HG02610 (cell line): ENCODE data around the gene SMPDL3A.
"Not testable (repeated sequence)": the region's sequence is repeated elsewhere in the genome, so short reads cannot be mapped to it uniquely, and the experiment has no call there.

Experiments
- ATAC-seq: cut with Tn5 transposase; IDR thresholded peaks from one replicate; pipeline ENCODE4 v1.9.1; 2021; ENCODE audit warnings: mild to moderate bottlenecking, moderate library complexity; ENCODE audit not compliant: unreplicated experiment

SMPDL3A gene

GRCh38 chr6:122789182-122790027 is at the start of gene SMPDL3A:
Gene SMPDL3A (plus strand): TSS chr6:122789258. CDS start chr6:122789347, 89 bp downstream.
- ATAC-seq: peak; percentile 47

- no peak for ATAC-seq
Measured at GRCh38 chr6:122740091-122740490, 49.0 kb upstream of the SMPDL3A start.

GRCh38 chr6:122740936-122741335 is 48.1 kb upstream of the SMPDL3A start:
- no peak for ATAC-seq

- not testable (repeated sequence) for ATAC-seq
Measured at GRCh38 chr6:122744247-122744646, 44.8 kb upstream of the SMPDL3A start.

- not testable (repeated sequence) for ATAC-seq
Measured at GRCh38 chr6:122744856-122745255, 44.2 kb upstream of the SMPDL3A start.

GRCh38 chr6:122746688-122747087 is 42.4 kb upstream of the SMPDL3A start:
- ATAC-seq: no peak

- ATAC-seq: no peak
Measured at GRCh38 chr6:122747573-122747972, 41.5 kb upstream of the SMPDL3A start.

GRCh38 chr6:122748945-122749344 is 40.1 kb upstream of the SMPDL3A start:
- ATAC-seq: not testable (repeated sequence)

GRCh38 chr6:122749451-122750050 is 39.5 kb upstream of the SMPDL3A start:
- ATAC-seq: no peak

GRCh38 chr6:122751326-122751725 is 37.7 kb upstream of the SMPDL3A start:
- ATAC-seq: peak; percentile 89

- ATAC-seq: peak; percentile 30
Measured at GRCh38 chr6:122752459-122752858, 36.6 kb upstream of the SMPDL3A start.

- no peak for ATAC-seq
Measured at GRCh38 chr6:122753000-122753687, 35.9 kb upstream of the SMPDL3A start.

GRCh38 chr6:122753688-122754056 is 35.4 kb upstream of the SMPDL3A start:
- ATAC-seq: no peak

GRCh38 chr6:122754191-122754731 is 34.8 kb upstream of the SMPDL3A start:
- no peak for ATAC-seq

- ATAC-seq: no peak
Measured at GRCh38 chr6:122755901-122756300, 33.2 kb upstream of the SMPDL3A start.

- peak; percentile 100 for ATAC-seq
Measured at GRCh38 chr6:122758927-122759334, 30.1 kb upstream of the SMPDL3A start.

GRCh38 chr6:122760330-122760729 is 28.7 kb upstream of the SMPDL3A start:
- no peak for ATAC-seq

- no peak for ATAC-seq
Measured at GRCh38 chr6:122766256-122766655, 22.8 kb upstream of the SMPDL3A start.

GRCh38 chr6:122770835-122771601 is 18.0 kb upstream of the SMPDL3A start:
- ATAC-seq: no peak

- no peak for ATAC-seq
Measured at GRCh38 chr6:122772724-122773415, 16.2 kb upstream of the SMPDL3A start.
